COLO829 (cell line): ENCODE results near the gene PLXNB3.
"Not testable (repeated sequence)": the region's sequence is repeated elsewhere in the genome, so short reads cannot be mapped to it uniquely, and the experiment has no call there.

Experiments
- DNase-seq: peaks from one replicate; pipeline ENCODE4 v3.0.0; 2012; ENCODE audit warnings: low spot score

PLXNB3 gene

GRCh38 chrX:153732401-153732800 is 31.6 kb upstream of the PLXNB3 start:
- peak; percentile 77 for DNase-seq

GRCh38 chrX:153733651-153734240 is 30.3 kb upstream of the PLXNB3 start:
- DNase-seq, result no peak

GRCh38 chrX:153734871-153735270 is 29.2 kb upstream of the PLXNB3 start:
- no peak for DNase-seq

- DNase-seq, result no peak
Observed at GRCh38 chrX:153735274-153735673, 28.8 kb upstream of the PLXNB3 start.

GRCh38 chrX:153736071-153736820 is 27.8 kb upstream of the PLXNB3 start:
- no peak for DNase-seq

GRCh38 chrX:153736871-153737441 is 27.1 kb upstream of the PLXNB3 start:
- no peak for DNase-seq

GRCh38 chrX:153738056-153738605 is 25.9 kb upstream of the PLXNB3 start:
- DNase-seq, result no peak

- no peak for DNase-seq
Observed at GRCh38 chrX:153739754-153740486, 24.1 kb upstream of the PLXNB3 start.

GRCh38 chrX:153740631-153741222 is 23.3 kb upstream of the PLXNB3 start:
- DNase-seq, result no peak

- no peak for DNase-seq
Observed at GRCh38 chrX:153741446-153741845, 22.6 kb upstream of the PLXNB3 start.

- DNase-seq, result not testable (repeated sequence)
Observed at GRCh38 chrX:153742111-153742510, 21.9 kb upstream of the PLXNB3 start.

GRCh38 chrX:153742796-153743467 is 21.1 kb upstream of the PLXNB3 start:
- DNase-seq, result not testable (repeated sequence)

- not testable (repeated sequence) for DNase-seq
Observed at GRCh38 chrX:153743468-153744209, 20.4 kb upstream of the PLXNB3 start.

- DNase-seq, result no peak
Observed at GRCh38 chrX:153744210-153745066, 19.6 kb upstream of the PLXNB3 start.

- not testable (repeated sequence) for DNase-seq
Observed at GRCh38 chrX:153745067-153745433, 19.0 kb upstream of the PLXNB3 start.

- no peak for DNase-seq
Observed at GRCh38 chrX:153746359-153746758, 17.7 kb upstream of the PLXNB3 start.

- DNase-seq, result not testable (repeated sequence)
Observed at GRCh38 chrX:153746991-153747390, 17.1 kb upstream of the PLXNB3 start.

GRCh38 chrX:153749017-153749416 is 15.0 kb upstream of the PLXNB3 start:
- DNase-seq, result not testable (repeated sequence)

GRCh38 chrX:153750127-153750774 is 13.8 kb upstream of the PLXNB3 start:
- no peak for DNase-seq
